AG09309 (cell line): ENCODE data around the gene ARAF.
A peak's percentile ranks its signal among the peaks of the same experiment; 100 is the strongest.

ENCODE experiments used
- DNase-seq: peaks from one replicate; pipeline ENCODE4 v3.0.0-alpha.2; 2010; ENCODE audit warnings: low read depth
- H3K4me3 ChIP-seq: 2 replicates; pipeline ENCODE4 v1.5.1; 2011; ENCODE audit warnings: mild to moderate bottlenecking, low read depth, low read length, moderate library complexity; ENCODE audit not compliant: control insufficient read depth
- TF ChIP-seq, protein P1 (sequence below): IDR thresholded peaks from 2 replicates; pipeline ENCODE4 v1.5.1; 2011; ENCODE audit warnings: mild to moderate bottlenecking, low read depth, low read length, inconsistent platforms; ENCODE audit not compliant: insufficient read depth, control insufficient read depth; ENCODE audit errors: missing control alignments

Gene ARAF

GRCh38 chrX:47556045-47556623 lies 4.9 kb upstream of the ARAF start:
- DNase-seq: peak; percentile 80
- peak overlapping the region; percentile 48 for H3K4me3 ChIP-seq
- TF ChIP-seq, protein P1, sequence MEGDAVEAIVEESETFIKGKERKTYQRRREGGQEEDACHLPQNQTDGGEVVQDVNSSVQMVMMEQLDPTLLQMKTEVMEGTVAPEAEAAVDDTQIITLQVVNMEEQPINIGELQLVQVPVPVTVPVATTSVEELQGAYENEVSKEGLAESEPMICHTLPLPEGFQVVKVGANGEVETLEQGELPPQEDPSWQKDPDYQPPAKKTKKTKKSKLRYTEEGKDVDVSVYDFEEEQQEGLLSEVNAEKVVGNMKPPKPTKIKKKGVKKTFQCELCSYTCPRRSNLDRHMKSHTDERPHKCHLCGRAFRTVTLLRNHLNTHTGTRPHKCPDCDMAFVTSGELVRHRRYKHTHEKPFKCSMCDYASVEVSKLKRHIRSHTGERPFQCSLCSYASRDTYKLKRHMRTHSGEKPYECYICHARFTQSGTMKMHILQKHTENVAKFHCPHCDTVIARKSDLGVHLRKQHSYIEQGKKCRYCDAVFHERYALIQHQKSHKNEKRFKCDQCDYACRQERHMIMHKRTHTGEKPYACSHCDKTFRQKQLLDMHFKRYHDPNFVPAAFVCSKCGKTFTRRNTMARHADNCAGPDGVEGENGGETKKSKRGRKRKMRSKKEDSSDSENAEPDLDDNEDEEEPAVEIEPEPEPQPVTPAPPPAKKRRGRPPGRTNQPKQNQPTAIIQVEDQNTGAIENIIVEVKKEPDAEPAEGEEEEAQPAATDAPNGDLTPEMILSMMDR: no peak

DNA sequence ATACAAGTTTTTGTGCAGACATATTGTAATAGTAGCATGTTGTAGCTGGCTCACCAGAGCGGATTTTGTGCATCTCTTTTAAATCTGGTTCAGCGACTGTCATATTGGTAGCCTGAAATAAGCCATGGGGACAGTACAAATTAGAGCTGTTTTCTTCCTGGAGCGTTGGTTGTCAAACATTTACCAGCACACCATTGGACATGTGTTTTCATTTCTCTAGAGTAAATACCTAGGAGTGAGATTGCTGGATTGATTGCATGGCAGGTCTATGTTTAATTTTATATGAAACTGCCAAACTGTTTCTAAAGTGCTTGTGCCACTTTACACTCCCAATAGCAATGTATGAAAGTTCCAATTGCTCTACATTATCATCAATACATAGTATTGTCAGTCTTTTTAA lies 2.6 kb upstream of the ARAF start:
- H3K4me3 ChIP-seq: no peak overlapping the region
- DNase-seq: no peak
- TF ChIP-seq, protein P1: no peak

DNA sequence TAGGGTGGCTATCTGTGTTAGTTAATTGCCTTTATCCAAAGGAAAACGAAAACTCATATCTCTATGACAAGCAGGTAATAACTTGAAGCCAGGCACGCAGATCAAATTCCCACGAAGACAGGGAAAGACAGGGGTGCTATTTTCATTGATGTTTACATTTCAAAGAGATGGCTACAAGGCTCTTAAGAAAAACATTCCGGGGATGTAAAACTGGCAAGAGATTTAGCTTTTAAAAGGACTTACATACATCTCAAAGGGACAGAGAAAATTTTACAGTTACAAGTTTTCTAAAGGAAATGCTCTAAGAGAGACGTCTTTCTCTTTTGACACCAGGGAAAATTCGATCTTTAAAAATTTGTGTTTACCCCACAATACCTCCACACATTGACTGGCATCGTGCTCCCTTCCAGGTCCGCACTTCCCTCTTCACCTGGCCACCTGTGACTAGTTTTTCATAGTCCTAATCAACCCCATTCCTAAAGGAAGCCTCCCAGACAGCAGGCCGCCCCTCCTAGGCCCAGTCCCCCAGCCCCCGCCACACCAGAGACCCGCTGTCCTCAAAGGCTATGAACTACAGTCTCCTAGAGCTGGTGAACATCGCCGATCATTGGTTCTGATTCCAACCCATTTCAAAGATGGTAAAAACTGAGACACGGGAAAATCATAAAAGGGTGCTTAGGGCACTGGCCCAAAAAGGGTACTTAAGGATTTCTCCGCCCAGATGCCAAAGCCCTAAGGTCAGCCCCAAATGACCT lies 649 bp upstream of the ARAF start:
- H3K4me3 ChIP-seq: peak overlapping the region; percentile 66
- DNase-seq: no peak
- TF ChIP-seq, protein P1: no peak

DNA sequence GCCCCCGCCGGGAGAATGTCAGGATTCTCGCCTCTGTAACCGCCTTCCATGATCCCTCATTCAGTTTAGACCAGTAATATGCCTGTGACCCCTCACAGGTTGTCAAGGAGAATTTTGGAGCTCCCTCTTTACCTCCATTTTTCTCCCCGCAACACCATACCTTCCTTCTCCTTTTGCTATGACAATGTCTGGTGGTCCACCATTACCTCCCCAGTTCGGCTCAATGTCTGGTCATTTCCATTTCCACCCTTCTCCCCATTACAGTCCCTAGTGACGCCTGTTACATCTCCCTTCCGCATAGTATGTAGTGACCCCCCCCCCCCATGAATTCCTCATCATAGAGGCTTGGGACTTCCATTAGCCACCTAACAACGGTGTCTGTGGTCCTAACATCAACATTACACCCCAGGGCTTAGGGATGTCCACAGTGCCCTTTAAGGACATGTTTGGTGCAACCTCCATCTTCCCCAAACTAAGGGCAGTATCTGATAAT lies 700 bp downstream of the ARAF start:
- peak overlapping the region; percentile 66 for H3K4me3 ChIP-seq
- TF ChIP-seq, protein P1: no peak
- no peak for DNase-seq

- TF ChIP-seq, protein P1: peak; percentile 41
- no peak overlapping the region for H3K4me3 ChIP-seq
- DNase-seq: no peak
Observed at GRCh38 chrX:47562615-47563243, 1.7 kb downstream of the ARAF start.

GRCh38 chrX:47563801-47564315 lies 2.9 kb downstream of the ARAF start:
- H3K4me3 ChIP-seq: no peak overlapping the region
- peak; percentile 31 for DNase-seq

More at GRCh38 chrX:47563801-47564315, 2.9 kb downstream of the ARAF start:
- TF ChIP-seq, protein P1: no peak
